Caki2 (cell line): ENCODE measurements around the gene ATP6V0E2. TPM values are rescaled to one million over a fixed set of nuclear protein-coding genes. Genes with fewer than 3 reads are reported as not detected.

Experiments used
- DNase-seq: peaks from one replicate; pipeline ENCODE4 v3.0.0-alpha.2; 2015; ENCODE audit warnings: low read depth
- in situ Hi-C: cut with HindIII; loops from 2 replicates; pipeline ENCODE4 v1.10.0; 2016; ENCODE audit warnings: low sequenced_read_pairs, low pct_unique_long_range_greater_than_20kb, mixed read lengths
- total RNA-seq: library from RNA; depleted of rRNA; stranded (reverse); fragments of >200 nt; shearing (Covaris generic); gene quantifications from 2 replicates; pipeline ENCODE4 v1.2.3, GENCODE V29; 2014; ENCODE audit warnings: low replicate concordance

Gene ATP6V0E2
- total RNA-seq, 1 experiment from 2014 or later = 85.9 TPM

GRCh38 chr7:149871576-149871975 lies 2.2 kb upstream of the ATP6V0E2 start:
- in situ Hi-C loops = no loop called here
- peak; percentile 5 for DNase-seq

DNA sequence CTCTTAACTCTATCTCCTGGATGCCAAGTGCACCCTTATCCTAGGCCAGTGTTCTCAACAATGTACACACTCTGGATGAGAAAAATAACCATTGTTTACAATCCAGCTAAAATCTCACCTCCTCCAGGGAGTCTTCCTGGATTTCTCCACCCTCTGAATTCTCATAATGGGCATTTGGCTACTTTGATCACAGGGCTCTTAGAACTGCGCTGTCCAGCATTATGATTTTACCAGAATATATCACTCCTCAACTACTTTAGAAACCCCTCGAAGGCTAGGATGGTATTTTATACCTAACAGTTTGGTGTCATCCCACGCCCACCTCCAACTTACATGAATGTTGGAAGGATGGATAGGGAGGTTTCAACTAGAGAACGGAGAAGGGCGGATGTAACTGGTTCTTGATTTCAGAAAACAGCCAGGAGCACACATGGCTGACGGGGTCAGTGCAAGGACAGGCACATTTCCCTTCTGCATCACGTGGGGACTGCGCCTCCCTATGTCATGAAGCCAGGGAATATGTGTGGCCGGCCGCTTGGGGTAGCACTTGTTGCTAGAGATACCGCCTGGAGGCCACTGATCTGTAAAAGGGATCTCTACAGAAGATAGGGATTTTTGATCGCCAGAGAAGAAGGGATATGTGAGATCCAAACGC lies 1.2 kb upstream of the ATP6V0E2 start:
- DNase-seq = peak; percentile 79
- in situ Hi-C loops = no loop called here

DNA sequence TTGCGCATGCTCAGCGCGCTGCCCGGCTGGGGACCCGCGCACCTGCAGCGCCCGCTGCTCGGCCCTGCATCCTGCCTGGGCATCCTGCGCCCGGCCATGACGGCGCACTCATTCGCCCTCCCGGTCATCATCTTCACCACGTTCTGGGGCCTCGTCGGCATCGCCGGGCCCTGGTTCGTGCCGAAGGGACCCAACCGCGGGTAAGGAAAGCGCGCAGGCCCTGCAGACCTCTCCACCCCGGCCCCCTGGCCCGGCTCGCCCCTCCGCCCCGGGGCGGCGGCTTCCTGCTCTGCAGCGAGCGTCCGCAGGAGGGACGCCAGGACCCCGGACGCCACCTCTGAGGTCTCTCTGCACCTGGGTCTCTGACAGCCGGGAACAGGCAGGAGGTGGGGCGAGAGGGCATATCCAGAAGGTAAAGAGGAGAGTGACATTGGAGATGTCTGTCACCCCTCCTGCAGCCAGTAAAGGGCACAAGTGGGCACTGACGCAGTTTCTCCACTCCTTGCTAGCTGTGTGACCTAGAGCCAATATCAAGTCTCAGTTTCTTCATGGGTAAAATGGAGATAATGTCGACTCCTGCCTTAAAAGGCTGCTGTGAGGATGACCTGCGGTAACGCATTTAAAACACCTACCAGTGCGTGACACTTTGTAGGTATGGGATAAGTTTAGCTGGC lies 338 bp downstream of the ATP6V0E2 start:
- in situ Hi-C loops = no loop called here
- no peak for DNase-seq

DNA sequence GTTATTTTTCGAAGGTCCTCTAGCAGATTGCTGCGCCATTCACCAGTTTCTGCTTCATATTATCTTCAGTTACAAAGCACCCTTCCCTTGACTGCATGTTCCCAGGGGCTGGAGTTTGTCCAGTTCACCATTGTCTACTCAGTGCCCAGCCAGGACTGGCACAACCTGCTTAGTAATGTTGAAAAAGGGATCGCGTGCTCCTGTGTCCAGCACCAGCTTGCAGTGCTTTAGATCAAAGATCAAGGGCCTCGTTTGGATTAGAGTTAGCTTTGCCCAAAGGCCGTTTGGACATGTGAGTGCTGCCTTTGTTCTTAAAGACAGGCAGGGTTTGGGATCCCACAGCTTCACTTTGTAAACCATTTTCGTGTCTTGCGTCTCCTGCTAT lies 867 bp downstream of the ATP6V0E2 start:
- in situ Hi-C loops = no loop called here

GRCh38 chr7:149875396-149875795 lies 1.6 kb downstream of the ATP6V0E2 start:
- no peak for DNase-seq
- in situ Hi-C loops = no loop called here

More for the DNA sequence above, 867 bp downstream of the ATP6V0E2 start:
- DNase-seq = no peak

DNA sequence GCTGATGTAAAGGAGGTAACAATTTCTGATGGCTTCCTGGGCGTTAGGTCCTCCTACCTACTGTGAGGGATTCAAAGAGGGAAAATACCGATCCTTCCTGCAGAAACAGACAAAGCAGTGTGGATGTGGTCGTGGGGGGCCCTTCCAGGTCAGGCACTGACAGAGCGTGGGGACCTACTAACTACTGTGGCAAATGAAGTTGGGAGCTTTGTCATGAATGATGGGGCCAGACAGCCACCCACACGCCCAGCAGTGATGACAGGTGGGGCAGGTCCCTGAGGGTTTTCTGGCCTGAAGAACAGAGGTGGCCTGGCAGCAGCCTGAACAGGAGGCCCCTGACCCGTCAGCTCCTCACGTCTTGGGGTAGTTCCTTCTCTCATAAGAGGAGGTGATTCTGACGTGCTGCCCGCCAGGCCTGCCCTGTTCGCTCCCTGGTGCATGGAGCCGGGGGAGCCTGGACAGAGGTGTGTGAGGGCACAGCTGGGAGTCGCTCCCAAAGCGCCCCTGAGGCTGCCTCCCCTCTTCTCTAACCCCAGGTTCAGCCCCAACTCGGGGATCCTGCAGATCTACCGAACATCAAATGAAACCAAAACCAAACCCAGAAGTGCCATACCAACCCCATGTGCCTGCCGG lies 4.2 kb downstream of the ATP6V0E2 start:
- DNase-seq = no peak
- in situ Hi-C loops = no loop called here

GRCh38 chr7:149878523-149878921 lies 4.8 kb downstream of the ATP6V0E2 start:
- no peak for DNase-seq
- in situ Hi-C loops = no loop called here

DNA sequence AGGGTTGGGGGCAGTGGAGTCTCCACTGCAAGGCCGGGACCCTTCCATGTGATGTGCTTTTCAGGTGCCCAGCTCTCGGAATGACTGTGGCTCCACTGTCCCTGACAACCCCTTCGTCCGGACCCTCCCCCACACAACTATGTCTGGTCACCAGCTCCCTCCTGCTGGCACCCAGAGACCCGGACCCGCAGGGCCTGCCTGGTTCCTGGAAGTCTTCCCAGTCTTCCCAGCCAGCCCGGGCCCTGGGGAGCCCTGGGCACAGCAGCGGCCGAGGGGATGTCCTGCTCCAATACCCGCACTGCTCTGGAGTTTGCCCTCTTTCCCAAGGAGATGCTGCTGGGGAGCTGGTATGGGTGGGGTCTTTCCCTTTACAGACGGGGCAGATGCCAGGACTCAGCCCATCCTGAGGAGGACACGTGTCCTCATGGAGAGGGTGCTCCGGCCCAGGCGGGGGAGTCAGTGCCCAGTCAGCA lies 5.5 kb downstream of the ATP6V0E2 start:
- in situ Hi-C loops = no loop called here
- DNase-seq = no peak

DNA sequence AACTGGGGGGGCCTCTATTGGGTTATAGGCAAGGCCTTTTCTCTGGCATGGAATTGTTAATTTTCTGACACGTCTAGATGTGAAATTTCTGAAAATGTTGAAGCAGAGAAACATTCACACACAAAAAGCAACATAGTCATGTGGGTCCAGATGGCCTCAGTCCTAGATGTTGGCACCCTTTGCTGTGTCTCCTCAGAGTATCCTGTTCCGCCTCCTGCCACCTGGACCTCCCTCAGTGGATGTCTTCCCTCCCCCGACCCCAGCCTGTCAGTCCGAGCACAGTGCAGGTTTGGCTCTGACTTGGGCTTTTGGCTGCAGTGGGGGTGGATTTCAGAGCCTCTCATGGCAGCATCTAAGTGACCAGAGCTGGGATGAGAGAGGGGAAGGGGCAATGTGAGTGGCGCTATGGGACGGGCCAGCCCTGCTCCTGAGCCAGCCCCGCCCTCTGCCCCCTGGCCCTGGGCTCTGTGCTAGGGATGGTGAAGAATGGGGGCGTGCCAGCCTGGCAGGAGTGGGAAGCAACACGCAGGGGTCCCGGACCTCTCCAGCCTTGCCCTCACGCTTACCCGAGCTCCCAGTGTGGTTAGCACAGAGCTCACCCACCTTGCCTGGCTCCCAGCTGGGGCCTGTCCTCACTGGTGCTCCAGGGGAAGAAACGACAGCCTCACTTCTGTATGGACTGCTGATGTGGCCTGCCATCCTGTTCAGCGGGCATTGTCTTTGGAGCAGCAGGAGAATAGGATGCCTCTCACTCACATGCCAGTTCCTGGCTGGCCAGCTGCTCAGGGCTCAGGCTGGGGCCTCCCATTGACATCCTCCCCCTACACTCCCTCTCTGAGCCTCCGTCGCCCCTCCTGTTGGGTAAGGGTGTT lies 6.2 kb downstream of the ATP6V0E2 start:
- DNase-seq = no peak
- in situ Hi-C loops = no loop called here

- in situ Hi-C loops = no loop called here
- DNase-seq = no peak
Observed at GRCh38 chr7:149880638-149881311, 7.0 kb downstream of the ATP6V0E2 start.

- in situ Hi-C loops = no loop called here
- DNase-seq = no peak
Observed at GRCh38 chr7:149881328-149882247, 7.8 kb downstream of the ATP6V0E2 start.

GRCh38 chr7:149882248-149883047 lies 8.7 kb downstream of the ATP6V0E2 start:
- in situ Hi-C loops = no loop called here
- DNase-seq = no peak

DNA sequence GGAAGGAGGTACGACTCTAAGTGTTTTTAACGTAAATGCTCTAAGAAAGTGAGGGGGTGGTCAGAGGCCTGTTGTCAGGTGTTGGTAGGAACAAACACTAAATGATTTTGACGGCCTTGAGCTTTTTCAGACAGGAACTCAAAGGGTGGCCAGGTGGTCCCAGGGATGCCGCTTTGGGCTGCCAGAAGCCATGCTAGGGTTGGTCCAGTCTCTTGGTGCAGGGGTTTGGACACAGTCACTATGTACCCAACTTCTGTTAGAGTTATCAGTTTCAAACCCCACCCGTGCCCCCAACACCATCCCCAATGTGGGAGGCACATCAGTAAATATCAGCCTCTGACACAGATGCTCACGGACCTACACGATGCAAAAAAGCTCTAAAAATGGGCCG lies 9.3 kb downstream of the ATP6V0E2 start:
- in situ Hi-C loops = no loop called here
- DNase-seq = no peak

DNA sequence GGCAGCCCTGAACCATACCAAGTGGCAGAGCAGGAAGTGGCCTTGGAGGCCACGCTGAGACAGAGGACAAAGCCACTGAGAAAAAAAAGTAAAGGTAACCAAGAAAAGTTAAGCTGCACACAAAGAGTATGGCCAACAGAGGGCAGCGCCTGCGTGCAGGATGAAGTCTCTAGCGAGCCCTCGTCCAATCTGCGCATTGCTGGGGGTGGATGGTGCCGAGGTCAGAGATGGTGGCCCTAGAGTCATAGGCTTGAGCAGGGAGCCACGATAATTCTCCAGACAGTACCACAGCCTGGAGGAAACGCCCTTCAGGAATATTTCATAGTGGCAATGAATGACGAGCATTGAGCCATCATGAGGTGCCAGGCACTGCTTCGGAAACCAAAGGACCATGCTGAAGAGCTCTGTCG lies 9.7 kb downstream of the ATP6V0E2 start:
- DNase-seq = peak; percentile 29
- in situ Hi-C loops = no loop called here

DNA sequence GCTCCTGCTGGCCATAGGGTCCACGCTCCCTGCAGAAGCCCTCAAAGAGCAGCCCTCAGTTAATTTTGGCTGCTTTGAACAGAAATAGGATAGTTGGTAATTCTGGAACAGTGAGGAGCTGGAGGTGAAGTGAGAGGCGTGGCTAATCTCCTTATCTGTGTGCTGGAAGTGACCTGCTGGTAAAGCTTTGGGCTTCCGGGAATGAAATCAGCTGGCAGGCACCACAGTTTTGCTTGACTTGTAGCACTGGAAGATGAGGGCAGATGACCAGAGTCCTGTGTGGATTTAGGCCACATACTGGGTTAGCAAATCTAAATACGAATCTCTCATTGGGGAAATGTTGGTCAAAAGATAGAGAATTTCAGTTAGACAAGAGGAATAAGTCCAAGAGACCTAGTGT lies 10.2 kb downstream of the ATP6V0E2 start:
- in situ Hi-C loops = no loop called here
- DNase-seq = no peak

DNA sequence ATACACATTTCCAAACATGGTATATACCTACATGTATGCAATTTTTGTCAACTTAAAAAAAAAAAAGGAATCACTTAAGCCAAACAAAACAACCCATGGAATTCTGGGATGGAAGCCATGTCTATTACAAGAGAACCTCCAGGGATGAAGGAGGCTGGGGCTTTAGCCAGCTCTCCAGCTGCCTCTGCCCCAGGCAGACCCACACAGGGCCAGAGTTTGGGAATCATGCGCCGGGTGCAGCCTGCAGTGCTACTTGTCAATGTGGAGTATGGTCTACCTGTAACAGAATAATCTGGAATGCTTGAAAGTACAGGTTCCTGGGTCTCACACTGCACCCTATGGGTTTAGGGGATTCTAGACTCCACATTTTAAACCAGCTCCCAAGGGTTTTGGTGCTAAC lies 10.8 kb downstream of the ATP6V0E2 start:
- DNase-seq = no peak
- in situ Hi-C loops = no loop called here
